Measurements from ENCODE around the gene POMT1.

Gene POMT1

GRCh38 chr9:131559421-131560000, 56.8 kb downstream of the POMT1 start:
- DNase-seq = no peak

- no peak for DNase-seq
Observed at GRCh38 chr9:131562032-131562959, 59.6 kb downstream of the POMT1 start.

GRCh38 chr9:131565369-131565768, 62.7 kb downstream of the POMT1 start:
- no peak for DNase-seq

- no peak for DNase-seq
Observed at GRCh38 chr9:131566158-131566557, 63.4 kb downstream of the POMT1 start.

- DNase-seq = no peak
Observed at GRCh38 chr9:131567910-131568309, 65.2 kb downstream of the POMT1 start.
